ENCODE data around the gene PARD6G. TPM values are rescaled to one million over a fixed set of nuclear protein-coding genes. Genes with fewer than 3 reads are reported as not detected.

PARD6G gene
- total and polyA plus RNA-seq, 10 of the 15 experiments (the other 5 are each of a cell fraction or from before 2014, with no cell fraction given): 0.20 to 2.0 (median 0.60) TPM

DNA sequence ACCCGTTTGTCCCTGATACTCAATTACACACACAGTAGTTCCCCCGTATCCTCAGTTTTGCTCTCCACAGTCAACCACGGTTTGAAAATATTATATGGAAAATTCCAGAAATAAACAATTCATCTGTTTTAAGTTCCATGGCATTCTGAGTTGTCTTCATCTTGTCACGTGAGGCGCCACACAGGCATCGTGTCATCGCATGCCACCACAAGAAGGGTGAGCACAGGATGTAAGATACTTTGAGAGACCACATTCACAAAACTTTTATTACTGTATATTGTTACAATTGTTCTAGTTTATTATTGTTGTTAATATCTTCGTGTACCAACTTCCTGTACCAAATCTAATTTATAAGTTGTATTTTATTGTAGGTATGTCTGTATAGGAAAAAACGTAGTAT, 120.5 kb downstream of the PARD6G start (continued):
- TF ChIP-seq, protein P1, sequence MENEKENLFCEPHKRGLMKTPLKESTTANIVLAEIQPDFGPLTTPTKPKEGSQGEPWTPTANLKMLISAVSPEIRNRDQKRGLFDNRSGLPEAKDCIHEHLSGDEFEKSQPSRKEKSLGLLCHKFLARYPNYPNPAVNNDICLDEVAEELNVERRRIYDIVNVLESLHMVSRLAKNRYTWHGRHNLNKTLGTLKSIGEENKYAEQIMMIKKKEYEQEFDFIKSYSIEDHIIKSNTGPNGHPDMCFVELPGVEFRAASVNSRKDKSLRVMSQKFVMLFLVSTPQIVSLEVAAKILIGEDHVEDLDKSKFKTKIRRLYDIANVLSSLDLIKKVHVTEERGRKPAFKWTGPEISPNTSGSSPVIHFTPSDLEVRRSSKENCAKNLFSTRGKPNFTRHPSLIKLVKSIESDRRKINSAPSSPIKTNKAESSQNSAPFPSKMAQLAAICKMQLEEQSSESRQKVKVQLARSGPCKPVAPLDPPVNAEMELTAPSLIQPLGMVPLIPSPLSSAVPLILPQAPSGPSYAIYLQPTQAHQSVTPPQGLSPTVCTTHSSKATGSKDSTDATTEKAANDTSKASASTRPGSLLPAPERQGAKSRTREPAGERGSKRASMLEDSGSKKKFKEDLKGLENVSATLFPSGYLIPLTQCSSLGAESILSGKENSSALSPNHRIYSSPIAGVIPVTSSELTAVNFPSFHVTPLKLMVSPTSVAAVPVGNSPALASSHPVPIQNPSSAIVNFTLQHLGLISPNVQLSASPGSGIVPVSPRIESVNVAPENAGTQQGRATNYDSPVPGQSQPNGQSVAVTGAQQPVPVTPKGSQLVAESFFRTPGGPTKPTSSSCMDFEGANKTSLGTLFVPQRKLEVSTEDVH (IDR thresholded peaks at IDR 0.05; ENCODE audit: low read depth, partially characterized antibody): no peak
- no peak for TF ChIP-seq BHLHE40 (IDR thresholded peaks at IDR 0.05; ENCODE audit: borderline replicate concordance in 1 of 2, low read depth in 2 of 2, low read length in 1 of 2)

DNA sequence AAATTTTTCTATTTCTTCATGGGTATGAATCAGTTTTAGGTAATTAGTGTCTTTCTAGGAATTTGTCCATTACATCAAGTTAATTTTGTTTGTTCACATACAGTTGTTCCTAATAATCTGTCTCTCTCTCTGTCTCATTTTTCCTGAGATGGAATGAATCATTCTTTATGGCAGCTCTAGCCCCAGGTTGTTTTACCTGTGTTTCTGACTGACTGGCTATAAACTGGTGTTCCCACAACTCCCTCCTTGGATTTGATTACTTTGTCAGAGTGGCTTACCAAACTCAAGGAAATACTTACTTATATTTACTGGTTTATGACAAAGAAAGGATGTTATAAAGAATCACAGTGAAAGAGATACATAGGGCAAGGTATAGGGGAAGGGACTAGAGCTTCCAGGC, 123.2 kb downstream of the PARD6G start:
- ChIA-PET POLR2A (no interaction called here), SMC1A (ENCODE audit: uncharacterized antibody, unreplicated experiment) (interaction anchor here (1.4 kb wide), 1 partner anchor 11 kb away, joined by 3 read pairs; no protein-coding TSS in a partner anchor), CTCF (no interaction called here), RAD21 (ENCODE audit: unreplicated experiment) (no interaction called here)
- Histone ChIP-seq H3K79me2 (ENCODE audit: control insufficient read depth, insufficient read depth, low read length) (peaks cover 9% of the 10 kb centered on the region), H3K4me2 (ENCODE audit: control insufficient read depth, insufficient read depth) (no peak overlapping the region), H3K9ac (ENCODE audit: control insufficient read depth, insufficient read depth, low read length) (no peak overlapping the region), H3K27ac (ENCODE audit: control insufficient read depth, insufficient read depth) (no peak overlapping the region), H2AFZ (ENCODE audit: control insufficient read depth, low read depth, low read length) (no peak overlapping the region), H3K4me3 (no peak overlapping the region), H3K36me3 (ENCODE audit: control insufficient read depth in 2 of 2, insufficient read depth in 2 of 2, low read length in 1 of 2) (peaks cover 0 to 5% of the 10 kb centered on the region in 2 experiments; a peak in 3 of 4 replicates), H3K4me1 (ENCODE audit: control insufficient read depth, insufficient read depth, low read length) (no peaks in the 10 kb centered on the region), H3K27me3 (replicated peaks in 1 of 2; ENCODE audit: control insufficient read depth in 2 of 2, insufficient read depth in 2 of 2, low read length in 1 of 2) (no peaks in the 10 kb centered on the region), H4K20me1 (ENCODE audit: control insufficient read depth, insufficient read depth) (no peaks in the 10 kb centered on the region), H3K9me3 (replicated peaks; ENCODE audit: control insufficient read depth, insufficient read depth, low read length) (no peaks in the 10 kb centered on the region)
- FAIRE-seq (no peak), DNase-seq (ENCODE audit: low read depth, low spot score) (no peak), ATAC-seq (no peak)
- in situ Hi-C loops (cut with MboI) (no loop called here), intact Hi-C loops (cut with micrococcal nuclease; ENCODE audit: unreplicated experiment) (no loop called here)
- BruUV-seq (replicated peaks): no TSS peak
- TF ChIP-seq NR2C1 (IDR thresholded peaks at IDR 0.05) (no peak), GABPA (IDR thresholded peaks at IDR 0.05; ENCODE audit: low read depth) (no peak), SIN3A (IDR thresholded peaks at IDR 0.05; ENCODE audit: low read depth, low read length) (no peak)

All from GM12878 (cell line).